AG09309 (cell line): ENCODE measurements around the gene RFC4.
A peak's percentile ranks its signal among the peaks of the same experiment; 100 is the strongest.
"Not testable (repeated sequence)": the region's sequence is repeated elsewhere in the genome, so short reads cannot be mapped to it uniquely, and the experiment has no call there.

Source experiments
- DNase-seq: peaks from one replicate; pipeline ENCODE4 v3.0.0-alpha.2; 2010; ENCODE audit warnings: low read depth
- H3K4me3 ChIP-seq: 2 replicates; pipeline ENCODE4 v1.5.1; 2011; ENCODE audit warnings: mild to moderate bottlenecking, low read depth, low read length, moderate library complexity; ENCODE audit not compliant: control insufficient read depth
- CTCF ChIP-seq: IDR thresholded peaks from 2 replicates; pipeline ENCODE4 v1.5.1; 2011; ENCODE audit warnings: mild to moderate bottlenecking, low read depth, low read length, inconsistent platforms; ENCODE audit not compliant: insufficient read depth, control insufficient read depth; ENCODE audit errors: missing control alignments

The RFC4 gene

GRCh38 chr3:186825872-186826409 is 19.7 kb upstream of the RFC4 start:
- peak overlapping the region; percentile 4 for H3K4me3 ChIP-seq
- DNase-seq, result no peak
- no peak for TF ChIP-seq CTCF

- H3K4me3 ChIP-seq, result peak overlapping the region; percentile 4
- no peak for TF ChIP-seq CTCF
- peak; percentile 14 for DNase-seq
These were observed 19.1 kb upstream of the RFC4 start for GRCh38 chr3:186825294-186825821.

DNA sequence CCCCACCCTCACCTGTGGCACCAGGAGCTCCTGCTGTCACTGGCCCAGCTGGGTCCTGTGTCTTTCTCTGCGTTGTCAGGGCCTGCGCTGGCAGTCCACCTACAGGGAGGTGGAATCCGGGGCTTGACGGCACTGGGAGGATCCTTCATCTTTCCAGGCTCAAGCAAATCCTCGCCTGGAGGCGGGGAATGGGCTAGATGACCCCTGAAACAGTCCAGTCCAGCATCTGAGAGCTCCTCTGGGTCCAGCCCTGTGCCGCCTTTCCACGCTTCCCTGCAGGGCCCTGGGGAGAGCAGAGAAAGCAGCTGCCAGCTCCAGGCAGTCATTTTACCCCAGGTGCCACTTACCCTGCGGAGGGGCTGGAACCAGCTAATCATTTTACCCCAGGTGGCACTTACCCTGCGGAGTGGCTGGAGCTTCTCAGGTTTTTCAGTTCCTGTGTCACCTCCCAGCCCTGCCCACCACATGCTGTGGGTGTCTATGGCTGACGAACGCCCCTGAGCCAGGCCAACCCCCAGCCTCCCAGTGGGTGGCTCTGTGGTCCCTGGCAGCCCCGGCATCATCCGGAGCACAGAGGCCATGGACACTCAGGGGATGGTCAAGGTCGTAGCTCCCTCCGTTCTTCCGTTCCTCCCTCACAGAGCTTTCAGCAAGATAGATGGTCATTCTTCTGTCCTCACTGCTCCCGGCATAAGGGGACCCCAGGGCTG is 18.3 kb upstream of the RFC4 start:
- no peak overlapping the region for H3K4me3 ChIP-seq
- no peak for TF ChIP-seq CTCF
- DNase-seq, result no peak

DNA sequence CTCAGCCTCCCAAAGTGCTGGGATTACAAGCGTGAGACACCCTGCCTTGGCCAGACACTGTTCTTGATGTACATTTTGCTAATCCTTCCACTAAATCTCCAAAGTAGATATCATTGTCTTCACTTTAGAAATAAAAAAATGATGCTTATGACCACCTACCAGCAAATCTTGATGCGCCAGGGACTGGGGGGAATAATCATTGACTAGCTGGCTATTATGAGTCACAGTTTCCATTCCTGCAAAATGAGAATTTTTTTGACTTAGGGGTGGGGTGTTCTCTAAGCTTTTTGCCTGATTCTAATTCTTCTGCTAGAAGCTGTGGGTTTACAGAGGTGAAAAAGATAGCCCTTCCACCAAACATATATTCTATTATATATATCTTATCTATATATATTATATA is 17.1 kb upstream of the RFC4 start:
- H3K4me3 ChIP-seq, result no peak overlapping the region
- no peak for TF ChIP-seq CTCF
- no peak for DNase-seq

GRCh38 chr3:186822388-186822759 is 16.1 kb upstream of the RFC4 start:
- not testable (repeated sequence) for H3K4me3 ChIP-seq, DNase-seq

DNA sequence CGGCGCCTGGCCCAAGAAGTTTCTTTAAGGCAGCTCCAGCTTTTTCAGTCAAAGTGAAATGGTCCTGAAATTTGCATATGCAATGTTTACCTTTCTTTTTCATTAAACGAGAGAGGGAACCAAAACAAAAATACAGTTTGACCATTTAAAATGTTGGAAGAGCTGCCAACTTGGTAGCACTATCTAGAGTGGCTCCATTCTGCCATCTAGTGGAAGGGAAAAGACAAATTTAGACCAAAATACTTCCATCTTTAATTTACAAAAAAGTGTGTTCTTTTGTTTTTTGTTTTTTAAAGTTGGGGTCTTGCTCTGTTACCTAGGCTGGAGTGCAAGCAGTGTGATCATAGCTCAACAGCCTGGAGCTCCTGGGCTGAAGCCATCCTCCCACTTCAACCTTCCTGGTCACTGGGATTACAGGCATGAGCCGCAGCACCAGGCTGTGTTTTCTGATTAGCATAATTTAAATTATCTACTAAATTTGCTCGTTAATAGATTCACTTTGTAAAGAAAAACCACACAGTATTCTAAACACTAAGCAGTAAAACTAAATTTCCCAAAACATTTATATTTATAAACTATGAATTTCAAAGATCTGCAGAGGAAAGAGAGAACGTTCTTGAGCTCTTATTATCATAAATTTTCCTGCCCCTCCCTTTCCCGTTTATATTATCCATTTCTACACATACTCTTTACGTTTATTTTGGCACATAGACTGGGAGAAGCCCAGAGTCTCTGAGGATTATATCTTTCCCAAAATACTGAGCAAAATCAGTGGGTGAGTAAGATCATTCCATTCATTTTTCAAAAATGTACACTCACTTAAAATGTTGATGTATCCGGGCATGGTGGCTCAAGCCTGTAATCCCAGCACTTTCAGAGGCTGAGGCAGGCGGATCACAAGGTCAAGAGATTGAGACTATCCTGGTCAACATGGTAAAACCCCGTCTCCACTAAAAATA is 15.4 kb upstream of the RFC4 start:
- H3K4me3 ChIP-seq, result no peak overlapping the region
- DNase-seq, result peak; percentile 14
- TF ChIP-seq CTCF, result peak; percentile 67
